Smooth muscle cell of the brain vasculature (primary cell): ENCODE data around the gene HDLBP.
"Not testable (repeated sequence)": the region's sequence is repeated elsewhere in the genome, so short reads cannot be mapped to it uniquely, and the experiment has no call there.

Source experiments
- DNase-seq: peaks from one replicate; pipeline ENCODE4 v3.0.0-alpha.2; 2012; ENCODE audit warnings: low read depth, low spot score

Gene HDLBP

DNA sequence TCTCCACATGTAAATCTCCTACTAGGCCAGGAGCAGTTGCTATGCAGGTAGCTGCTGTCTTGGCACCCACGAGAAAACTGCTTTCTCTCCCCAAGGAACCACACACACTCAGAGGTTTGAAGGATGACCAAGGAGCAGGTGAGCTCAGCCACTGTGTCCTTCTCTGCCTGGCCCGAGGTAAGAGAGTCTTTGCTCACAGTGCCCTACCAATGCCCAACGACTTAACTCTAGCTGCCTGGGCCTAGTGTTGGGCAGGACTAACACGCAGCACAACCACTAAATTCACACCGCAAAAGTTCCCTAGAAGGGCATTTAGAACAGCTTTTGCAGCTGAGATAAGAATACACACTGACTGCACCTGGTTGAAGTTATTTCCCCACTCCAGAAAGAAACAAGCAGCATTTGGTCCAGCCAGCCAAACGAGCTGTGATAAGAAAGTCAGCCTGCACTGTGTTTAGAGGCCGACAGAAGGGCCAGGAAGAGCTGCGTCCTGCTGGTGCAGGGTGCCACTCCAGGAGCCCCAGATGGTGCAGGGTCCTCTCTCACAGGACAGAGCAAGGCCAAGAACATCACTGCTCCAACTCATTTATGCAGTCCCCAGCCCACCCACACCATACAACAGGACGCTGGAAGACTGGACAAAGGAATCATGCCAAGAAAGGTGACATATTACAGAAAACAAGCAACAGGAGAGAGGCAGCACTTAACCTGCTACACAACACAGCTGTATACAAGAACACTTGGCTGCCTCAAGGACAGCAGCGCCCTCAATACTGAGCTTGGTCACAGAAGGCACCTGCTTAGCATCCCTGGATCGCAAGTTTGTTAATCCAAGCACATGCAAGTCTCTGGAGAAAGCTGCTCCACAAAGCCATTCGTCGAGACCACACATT, 12.5 kb downstream of the HDLBP start:
- DNase-seq: no peak

DNA sequence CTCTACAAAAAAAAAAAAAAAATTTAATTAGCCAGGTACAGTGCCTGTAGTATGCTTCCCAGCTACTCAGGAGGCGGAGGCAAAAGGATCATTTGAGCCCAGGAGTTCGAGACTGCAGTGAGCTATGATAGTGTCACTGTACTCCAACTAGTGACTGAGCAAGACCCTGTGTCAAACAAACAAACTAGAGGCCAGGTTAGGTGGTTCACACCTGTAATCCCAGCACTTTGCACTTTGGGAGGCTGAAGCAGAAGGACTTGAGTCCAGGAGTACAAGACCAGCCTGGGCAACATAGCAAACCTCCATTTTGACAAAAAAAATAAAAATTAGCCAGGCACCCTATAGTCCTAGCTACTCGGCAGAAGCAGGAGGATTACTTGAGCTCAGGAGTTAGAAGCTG, 13.4 kb downstream of the HDLBP start:
- DNase-seq: no peak

DNA sequence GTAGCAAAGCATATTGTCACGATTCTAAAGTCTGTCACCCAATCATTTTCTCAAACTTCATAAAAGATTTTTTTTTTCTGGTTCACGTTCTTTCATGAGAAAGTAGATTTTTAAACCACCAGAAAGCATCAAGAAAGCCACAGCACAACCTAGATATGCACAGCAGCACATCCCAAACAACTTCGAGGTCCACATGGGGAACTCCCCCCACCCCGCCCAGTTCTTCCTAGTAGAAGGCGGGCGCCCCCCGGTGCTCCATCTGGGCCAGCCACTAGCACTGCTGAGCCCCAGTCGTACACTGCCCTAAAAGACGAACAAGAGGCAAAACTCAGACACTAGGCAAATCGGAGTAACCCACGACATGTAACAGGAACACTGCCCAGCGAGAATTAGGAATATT, 15.5 kb downstream of the HDLBP start:
- DNase-seq: no peak

DNA sequence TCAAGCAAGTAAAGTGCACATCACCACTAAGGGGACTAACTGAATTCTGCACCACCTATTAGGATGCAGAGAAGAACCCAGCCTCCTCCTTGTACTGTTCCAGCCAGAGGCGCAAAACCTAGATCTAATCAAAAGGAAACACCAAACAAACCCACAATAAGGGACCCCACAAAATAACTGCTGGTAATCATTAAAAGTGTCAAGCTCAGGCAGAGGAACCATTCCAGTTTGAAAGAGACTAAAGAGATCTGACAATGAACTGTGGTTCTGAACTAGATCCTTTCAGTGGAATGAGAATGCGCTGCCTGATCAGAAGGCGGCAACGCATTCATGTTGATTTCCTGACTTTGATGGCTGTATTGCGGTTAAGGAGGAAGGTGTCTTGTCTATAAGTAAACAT, 16.8 kb downstream of the HDLBP start:
- no peak for DNase-seq

DNA sequence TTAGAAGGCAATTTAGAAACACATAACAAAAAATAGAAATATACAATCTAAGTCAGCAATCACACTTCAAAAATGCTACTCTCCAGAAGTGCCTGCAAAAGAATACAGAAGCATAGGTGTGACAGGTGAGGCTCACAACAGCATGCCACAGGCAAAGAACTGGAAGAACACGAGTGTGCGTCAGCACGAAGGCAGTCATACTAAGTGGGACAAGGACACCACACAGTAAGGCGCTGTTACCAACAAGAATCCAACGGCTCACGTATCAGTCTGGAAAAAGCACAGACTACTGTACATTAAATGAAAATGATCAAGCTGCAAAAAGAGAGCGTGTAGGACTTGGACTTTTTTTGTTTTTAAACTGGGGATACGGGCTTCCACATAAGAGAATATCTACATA, 18.7 kb downstream of the HDLBP start:
- no peak for DNase-seq

DNA sequence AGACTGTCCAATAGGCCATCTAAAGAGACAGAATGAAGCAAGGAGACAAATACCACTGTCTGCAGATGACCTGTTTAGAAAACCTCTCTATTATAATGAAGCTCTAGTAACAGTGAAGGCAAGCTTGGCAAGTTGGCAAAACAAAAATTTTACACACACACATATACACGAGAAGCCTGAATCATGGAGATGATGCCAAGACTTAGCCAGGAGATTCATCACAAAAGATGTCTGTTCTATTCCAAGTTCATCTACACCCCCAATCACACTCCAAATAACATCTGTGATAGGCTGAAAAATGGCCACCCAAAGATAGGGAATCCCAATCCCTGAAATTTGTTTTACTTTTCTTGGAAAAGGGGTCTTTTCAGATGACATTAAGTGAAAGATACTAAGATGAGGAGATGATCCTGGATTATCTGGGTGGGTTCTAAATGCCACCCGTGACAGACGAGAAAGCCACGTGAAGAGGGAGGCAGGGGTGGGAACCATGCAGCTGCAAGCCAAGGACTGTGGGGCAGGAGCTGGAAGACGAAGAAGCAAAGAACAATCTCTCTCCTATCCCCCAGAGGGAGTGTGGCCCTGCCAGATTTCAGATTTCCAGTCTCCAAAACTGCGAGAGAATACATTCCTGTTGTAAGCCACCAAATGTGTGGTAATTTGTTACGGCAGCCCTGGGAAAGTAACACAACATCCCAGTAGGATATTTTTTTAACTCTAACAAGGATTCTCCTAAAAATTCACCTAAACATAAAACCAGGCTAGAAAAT, 20.0 kb downstream of the HDLBP start:
- no peak for DNase-seq

DNA sequence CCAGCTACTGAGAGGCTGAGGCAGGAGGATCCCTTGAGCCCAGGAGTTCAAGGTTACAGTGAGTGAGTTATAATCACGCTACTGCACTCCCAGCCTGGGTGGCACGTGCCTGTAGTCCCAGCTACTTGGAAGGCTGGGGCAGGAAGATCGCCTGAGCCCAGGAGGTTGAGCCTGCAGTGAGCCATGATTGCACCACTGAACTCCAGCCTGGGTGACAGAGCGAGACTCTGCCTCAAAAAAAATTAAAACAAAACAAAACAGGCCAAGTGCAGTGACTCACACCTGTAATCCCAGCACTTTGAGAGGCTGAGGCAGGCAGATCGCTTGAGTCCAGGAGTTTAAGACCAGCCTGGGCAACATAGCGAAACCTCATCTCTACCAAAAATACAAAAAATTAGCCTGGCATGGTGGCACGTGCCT, 22.1 kb downstream of the HDLBP start:
- DNase-seq: not testable (repeated sequence)

DNA sequence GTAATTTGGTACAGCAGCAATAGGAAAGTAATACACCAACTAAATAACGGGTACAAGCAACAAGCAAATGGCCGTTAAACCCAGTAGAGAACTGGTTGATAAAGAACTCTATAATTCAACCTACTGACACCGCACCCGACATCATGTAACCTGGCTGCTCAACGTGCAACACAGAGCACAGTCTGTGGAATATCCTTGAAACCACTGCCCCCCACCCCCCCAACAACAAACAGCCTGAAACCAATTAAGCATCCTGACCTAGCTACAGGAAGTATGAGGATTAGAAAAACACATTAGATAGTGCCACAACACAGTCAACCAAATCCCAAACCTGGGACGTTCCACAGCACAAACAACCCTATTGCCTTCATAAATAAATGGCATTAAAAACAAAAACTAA, 23.5 kb downstream of the HDLBP start:
- no peak for DNase-seq

DNA sequence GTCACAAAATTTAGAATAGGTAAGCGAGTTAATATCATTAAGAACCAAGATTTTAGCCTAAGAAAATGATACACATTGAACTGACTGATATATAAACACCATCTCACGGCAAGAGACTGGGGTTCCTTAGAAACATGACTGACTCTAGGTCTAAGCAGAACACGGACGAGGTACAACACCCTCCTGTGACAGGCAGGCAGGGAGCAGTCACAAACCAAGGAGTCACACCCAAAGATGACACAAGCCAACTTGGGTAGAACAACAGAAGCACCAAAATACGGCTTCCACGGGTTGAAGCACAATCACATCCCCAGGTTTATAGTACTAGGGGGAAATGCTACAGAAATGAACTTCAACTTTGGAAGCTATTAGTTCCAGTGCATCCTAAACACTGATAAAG, 24.3 kb downstream of the HDLBP start:
- no peak for DNase-seq

DNA sequence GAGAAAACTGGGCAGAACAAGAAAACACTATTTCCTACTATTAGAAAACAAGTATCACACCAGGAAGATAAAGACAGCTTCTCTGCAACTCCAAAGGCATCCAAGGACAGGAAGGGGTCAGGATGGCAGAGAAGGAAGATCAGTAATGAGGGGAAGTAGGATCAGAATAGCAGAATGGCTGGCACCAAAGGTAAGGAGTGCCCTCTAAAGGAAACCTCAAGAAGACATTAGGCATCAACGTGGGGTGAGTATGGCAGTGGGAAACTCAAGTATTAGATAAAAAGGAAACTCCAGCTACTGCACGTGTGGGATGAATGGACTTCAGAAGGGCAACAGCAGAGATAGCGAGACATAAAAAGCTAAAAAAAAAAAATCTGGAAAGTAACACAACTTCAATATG, 25.9 kb downstream of the HDLBP start:
- DNase-seq: no peak

DNA sequence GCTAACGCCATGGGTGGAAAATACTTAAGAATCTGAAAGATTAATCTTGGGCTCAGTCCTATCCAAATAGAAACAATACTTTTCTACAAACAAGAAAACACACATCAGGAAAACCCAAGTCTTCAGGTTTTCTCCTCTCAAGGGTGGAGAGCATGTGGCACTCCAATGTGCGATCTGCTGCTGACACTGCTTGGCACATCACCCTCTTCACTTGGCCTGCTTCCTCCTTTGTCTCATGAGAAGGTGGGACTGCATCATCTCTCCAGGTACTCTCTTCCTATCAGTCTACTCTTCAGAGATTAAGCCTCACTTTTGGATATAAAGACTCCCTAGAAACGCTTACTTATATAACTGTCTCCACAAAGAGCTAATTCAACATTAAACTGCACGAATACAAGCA, 26.4 kb downstream of the HDLBP start:
- DNase-seq: no peak

DNA sequence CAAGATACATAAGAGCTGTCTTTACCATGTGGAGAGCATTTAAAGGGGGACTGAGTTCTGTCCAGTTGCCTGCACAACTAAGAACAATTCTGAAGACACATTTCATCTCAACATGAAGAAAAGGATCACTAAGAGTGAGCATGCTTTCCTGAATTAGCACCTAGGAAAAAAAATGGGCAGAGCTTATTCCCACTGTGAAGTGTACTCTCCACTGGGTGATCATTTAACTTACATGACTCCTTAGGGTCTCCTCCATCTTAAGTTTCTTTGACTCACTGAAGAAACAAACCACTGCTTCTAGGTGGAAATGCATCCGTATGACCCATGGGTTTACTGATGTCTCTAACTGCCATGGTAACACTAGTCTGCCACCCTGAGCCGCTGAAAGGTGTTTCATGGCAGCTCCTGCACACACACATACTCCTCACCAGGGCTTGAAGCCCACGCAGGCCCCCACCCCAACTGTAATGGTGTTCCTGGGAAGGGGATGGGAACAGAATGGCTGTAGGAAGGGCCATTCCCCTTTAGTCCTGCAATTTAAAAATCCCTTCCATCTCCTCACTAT, 27.1 kb downstream of the HDLBP start:
- no peak for DNase-seq

DNA sequence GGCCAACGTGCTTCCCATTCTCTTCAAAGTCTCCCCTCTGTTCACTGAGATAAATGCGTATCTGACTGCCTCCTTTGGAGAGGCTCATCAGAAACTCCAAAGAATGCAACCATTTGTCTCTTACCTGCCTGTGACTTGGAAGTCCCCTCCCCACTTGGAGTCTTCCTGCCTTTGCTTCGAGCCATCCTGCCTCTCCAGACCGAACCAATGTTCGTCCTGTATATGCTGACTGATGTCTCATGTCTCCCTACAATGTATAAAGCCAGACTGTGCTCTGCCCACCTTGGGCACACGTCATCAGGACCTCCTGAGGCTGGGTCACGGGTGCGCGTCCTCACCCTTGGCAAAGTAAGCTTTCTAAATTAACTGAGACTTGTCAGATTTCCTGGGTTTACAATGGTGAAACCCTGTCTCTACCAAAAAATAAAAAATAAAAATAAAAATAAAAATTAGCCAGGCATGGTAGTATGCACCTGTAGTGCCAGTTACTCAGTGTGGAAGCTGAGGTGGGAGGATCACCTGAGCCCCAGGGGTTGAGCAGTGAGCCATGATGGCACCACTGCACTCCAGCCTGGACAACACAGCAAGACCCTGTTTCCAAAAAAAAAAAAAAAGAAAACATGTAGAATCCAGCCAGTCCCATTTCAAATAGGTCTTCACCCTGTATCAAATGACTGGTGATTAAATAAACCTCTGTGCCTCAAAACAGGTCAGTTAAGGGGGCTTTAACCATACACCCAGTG, 29.0 kb downstream of the HDLBP start:
- DNase-seq: no peak

DNA sequence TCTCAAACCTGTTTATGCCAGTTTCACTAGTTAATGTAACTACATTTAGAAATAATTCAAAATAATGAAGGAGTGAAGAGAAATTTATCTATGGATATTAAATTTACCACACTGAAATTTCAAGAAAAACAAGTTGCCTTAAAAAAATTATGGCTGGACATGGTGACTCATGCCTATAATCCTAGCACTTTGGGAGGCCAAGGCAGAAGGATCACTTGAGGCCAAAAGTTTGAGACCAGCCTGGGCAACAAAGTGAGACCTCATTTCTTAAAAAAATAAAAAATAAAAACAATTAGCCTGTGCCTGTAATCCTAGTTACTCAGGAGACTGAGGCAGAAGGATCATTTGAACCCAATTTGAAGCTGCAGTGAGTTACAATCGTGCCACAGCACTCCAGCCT, 29.9 kb downstream of the HDLBP start:
- no peak for DNase-seq

DNA sequence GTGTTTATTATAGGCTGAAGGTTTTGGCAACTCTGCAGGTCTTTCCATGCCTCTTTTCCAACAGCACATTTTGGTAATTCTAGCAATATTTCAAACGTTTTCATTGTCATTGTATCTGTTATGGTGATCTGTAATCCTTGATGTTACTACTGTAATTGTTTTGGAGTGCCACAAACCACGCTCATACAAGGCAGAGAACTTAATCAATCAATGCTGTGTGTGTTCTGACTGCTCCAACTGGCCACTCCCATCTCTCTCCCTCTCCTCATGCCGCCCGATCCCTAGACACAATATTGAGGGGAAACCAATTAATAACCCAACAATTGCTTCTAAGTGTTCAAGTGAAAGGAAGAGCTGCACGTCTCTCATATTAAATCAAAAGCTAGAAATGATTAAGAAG, 32.9 kb downstream of the HDLBP start:
- DNase-seq: no peak

DNA sequence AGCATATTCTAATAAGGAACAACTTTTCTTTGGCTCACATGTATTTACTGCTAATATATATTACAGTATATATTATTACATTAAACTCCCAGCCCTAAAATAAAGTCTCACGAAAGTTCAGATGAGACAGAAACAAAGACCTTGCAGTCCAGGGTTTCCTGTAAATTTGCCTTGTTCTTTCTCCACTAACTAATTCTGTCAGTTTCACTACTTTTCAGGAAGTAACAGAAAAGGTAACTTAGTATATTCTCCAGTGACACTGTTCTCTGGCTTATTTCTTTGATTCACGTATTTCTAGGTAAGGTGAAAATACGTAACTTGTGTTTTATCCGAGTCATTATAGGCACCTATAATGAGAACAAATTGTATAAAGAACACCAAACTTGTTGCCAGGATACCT, 35.2 kb downstream of the HDLBP start:
- no peak for DNase-seq

DNA sequence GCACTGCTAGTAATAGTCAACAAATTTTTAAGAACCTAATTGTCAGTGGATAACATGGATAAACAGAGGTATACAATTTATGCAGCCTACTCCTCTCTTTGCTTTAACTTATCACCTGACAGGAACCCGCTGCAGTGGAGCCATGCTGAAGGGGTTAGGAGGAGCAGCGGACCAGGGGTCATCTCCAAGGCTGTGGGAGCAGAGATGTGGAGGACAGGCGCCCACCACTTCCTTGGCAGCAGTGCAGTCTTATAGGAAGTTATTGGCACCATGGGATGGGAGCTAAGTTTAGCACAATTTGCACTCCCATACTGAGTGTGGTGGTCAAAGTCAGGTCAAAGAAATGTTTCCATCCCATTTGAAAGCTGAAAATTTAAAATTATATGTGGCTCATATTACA, 35.6 kb downstream of the HDLBP start:
- DNase-seq: no peak

DNA sequence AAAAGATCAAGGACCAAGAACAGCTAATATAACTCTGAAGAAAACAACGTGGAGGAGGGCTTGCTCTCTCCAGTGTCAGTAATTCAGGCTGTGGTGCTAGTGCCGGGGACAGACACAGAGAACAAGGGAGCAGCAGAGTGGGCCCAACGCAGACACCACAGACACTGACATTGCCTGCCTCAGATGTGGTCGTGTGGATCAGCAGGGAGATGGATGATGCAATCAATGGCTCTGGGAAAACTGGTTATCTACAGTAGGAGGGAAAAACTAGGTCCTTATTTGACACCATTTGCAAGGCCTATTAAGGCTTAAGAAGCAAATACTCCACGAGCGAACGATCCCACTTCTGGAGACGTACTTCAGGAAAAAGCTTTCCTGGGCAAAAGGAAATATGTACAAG, 36.1 kb downstream of the HDLBP start:
- no peak for DNase-seq

DNA sequence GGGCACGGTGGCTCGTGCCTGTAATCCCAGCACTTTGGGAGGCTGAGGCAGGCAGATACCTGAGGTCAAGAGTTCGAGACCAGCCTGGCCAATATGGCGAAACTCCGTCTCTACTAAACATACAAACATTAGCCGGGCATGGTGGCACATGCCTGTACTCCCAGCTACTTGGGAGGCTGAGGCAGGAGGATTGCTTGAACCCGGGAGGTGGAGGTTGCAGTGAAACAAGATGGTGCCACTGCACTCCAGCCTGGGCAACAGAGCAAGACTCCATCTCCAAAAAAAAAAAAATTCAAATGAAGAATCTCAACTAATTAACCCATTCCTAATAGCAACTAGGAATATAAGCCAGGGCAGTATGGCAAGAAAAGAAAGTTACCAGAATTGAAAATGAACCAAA, 37.2 kb downstream of the HDLBP start:
- not testable (repeated sequence) for DNase-seq

DNA sequence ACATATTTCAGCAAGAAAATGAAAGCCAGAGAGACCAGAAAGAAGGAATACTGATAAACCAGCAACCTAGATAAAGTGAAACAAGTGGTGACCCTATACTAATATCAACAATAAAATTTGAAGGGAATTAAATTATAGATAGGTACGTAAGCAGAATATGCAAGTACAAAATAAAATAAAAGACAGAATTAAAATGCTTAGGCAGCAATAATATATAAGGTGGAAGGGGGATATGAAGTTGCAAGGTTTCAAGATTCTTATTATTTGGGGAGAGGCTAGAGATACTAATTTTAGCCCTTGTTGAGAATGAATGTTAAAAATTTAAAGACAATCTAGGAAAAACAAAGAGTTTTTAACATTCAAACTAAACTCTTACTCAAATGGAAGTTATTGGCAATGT, 39.6 kb downstream of the HDLBP start:
- DNase-seq: no peak

DNA sequence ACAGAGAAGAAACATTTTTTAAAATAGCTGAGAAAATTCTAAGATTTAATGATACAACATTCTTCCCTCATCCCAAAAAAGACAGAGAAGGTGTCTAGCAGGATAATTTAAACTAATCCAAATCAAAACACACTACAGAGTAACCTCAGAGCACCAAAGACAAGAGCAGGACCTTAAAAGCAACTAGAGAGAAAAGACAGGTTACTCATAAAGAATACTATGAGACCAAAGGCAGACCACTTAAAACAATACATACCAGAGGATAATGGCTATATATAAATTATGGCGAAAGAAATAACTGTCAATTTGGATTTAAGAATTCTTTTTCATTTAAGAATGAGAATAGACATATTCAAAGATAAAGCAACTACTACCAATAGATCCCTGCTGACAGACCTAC, 40.0 kb downstream of the HDLBP start:
- no peak for DNase-seq

DNA sequence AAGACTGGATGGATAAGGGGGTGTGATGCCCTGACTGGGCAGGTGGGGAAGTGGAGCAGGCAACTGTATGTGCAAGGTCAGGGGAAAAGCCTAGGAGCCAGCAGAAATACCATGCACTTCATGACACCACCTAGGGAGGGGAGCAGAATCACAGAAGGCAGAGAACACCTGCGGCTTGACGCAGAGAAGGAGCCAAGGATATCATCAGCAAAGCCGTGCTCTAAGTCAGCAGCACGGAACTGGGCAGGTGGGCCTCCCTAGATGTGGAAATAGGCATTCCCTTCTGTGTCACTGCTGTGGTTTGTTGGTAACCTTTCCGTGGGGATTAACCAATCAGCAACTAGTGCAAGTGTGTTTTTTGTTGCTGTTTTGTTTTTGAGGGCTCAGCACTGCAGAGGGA, 41.3 kb downstream of the HDLBP start:
- no peak for DNase-seq
